Jurkat, Clone E6-1 (cell line): ENCODE data around the gene EGF.
"Not testable (repeated sequence)": the region's sequence is repeated elsewhere in the genome, so short reads cannot be mapped to it uniquely, and the experiment has no call there.

ENCODE experiments used
- DNase-seq: peaks from one replicate; pipeline ENCODE4 v3.0.0-alpha.2; 2011; ENCODE audit warnings: low read depth, low spot score
- H3K4me3 ChIP-seq: 2 replicates; pipeline ENCODE4 v1.5.1; 2011; ENCODE audit warnings: mild to moderate bottlenecking, low read length, control low read depth, moderate library complexity

EGF gene

DNA sequence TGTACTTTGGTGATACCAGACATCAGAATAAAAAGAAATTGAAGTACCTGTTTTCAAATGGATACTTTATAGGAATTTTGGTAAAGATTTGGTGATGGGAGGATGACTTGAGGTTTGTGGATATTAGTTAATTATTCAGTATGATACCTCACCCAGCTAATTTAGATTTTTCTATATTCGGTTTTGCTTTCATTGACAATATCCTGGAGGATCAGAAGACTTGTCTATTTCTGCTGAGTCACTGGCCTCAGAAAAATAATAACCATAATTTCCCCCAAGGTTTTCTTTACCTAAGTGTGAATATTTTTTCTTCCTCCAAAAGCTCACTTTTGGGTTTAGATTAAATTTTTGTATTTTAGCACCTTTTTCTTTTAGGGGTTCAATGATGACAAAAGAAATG lies 100.2 kb downstream of the EGF start:
- H3K4me3 ChIP-seq: no peak overlapping the region
- DNase-seq: no peak

DNA sequence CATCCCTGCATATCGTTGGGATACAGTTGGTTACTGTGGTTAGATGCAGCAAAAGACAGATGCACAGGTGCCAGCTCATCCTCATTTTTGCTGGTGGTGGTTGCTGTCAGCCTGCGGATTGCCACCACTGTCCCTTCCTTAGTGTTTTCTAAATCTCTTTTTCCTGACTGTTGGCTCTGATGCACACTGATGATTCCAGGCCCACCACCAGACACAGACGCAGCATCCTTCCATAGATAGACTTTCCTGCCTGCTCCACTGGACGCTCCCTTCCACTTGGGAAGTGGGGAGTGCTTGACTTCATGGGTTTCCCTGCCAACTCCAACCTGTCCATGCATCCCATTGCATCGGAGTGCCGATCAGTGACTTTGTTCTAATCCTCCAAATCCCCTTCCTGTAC lies 101.5 kb downstream of the EGF start:
- H3K4me3 ChIP-seq: no peak overlapping the region
- DNase-seq: no peak

DNA sequence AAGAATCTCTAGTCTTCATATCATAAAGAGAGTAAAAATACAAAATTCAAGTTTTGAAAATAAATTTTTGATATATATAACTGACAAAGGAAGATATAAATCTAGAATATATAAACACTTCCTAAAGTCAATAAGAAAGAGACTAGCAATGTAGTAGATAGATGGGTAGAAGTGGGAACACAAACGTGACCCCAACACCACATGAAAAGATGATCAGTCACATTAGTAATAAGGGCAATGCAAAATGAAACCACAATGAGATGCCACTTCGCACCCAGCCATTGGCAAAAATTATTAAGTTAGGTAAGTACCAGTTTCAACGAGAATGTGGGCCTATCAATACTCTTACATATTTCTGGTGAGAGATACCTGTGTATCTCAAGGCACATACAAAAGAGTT lies 106.5 kb downstream of the EGF start:
- DNase-seq: no peak
- H3K4me3 ChIP-seq: no peak overlapping the region

DNA sequence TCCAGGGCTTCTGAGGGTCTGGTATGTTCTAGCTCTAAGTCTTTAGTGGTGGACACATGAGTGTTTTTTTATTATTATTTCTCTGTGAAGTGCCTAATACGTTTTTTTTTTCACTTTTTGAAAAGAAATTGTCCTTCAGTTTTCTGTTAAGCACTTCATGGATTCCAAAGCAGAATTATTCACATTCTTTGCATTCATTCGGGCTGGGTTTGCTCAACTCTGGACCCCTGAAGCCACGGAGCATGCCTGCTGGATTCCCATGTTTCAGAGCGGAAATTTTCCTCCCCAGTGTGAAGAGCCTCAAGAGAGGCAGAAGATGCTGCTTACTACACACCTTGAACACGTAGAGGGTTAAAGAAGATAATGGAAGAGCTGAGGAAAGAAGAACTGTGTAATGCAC lies 107.5 kb downstream of the EGF start:
- H3K4me3 ChIP-seq: no peak overlapping the region
- DNase-seq: no peak

DNA sequence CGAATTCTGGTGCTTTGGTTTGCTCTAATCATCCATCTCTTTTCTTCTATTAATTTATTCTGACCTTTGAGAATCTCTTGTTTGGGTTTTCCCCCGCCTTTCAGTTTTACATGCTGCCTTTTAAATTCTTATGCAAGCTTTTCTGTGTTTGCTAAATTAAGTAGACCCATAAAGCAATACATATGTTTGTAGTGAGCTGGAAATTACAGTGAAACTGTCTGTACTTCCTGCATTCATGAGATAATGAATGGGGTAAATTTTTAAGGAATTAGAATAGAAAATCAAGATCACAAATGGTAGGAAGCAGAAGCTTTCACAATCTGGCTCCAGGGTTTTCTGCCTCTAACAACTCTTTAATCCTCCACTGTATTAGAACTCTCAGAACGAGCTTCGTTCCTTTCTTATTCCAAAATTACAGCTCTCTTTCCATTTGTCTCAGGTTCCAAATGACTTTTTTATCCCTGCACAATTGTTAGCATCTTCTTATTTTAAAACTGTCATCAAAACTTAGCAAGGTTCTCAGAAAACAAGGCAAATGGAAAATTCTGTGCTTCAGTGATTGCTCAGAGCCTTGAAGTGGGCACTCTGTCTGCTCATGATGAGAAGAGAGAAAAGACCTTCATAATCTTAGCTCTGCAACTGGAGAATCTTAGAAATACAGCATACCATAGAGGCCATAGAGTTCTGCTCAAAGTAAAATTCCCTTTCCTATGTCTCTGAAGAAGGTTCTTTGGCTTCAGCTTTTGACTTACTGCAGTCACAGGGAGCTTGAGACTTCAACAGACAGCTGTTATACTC lies 108.2 kb downstream of the EGF start:
- DNase-seq: no peak
- no peak overlapping the region for H3K4me3 ChIP-seq

DNA sequence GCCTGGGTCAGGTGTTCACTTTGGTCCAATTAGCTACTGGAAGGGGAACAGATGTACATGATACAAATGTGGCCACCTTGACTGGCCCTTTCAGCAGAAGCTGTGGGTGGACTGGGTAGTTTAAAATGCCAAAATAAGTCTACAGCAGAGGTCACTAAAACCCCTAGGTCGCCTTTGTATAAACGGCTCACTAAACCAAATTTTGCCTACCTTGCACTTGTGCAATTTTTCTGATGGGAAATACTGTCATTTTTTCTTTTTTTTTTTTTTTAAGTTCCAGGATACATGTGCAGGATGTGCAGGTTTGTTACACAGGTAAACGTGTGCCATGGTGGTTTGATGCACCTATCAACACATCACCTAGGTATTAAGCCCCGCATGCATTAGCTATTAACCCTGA lies 109.8 kb downstream of the EGF start:
- no peak for DNase-seq
- no peak overlapping the region for H3K4me3 ChIP-seq

DNA sequence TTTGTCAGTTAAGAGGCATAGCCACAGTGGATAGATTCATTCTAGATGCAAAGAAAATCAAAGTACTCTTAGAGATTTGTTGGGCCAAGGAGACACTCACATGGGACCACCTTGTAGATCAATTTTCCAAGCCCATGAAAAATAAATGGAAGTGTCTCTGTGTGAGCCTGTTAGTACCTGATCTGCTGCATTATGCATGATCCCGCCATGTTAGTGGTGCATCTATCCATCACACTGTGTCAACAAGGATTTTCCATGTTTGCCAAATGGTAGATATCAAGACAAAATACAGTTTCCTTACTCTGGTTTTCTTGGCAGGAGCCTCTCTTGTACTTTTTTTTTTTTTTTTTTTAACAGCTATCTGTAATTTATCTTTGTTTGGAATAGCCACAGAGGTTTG lies 112.4 kb downstream of the EGF start:
- DNase-seq: no peak
- no peak overlapping the region for H3K4me3 ChIP-seq

DNA sequence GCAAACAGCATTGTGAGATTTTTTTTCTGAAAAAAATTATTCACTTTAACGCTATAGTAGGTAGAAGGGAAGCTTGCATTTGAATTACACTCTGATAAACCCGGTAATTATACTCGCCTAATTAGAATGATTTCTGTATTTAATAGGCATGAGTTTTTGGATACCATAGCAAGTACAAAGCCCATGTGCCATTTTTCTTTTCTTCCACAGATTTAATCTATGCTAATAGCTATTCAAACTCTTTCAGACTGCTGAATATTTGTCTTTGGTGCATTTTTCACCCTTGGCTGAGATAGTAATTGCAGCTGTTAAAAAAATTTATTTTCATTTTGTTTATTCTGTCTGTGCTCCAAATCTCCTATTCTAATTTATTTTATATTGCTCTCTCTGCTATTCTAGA lies 113.0 kb downstream of the EGF start:
- DNase-seq: no peak
- H3K4me3 ChIP-seq: no peak overlapping the region

DNA sequence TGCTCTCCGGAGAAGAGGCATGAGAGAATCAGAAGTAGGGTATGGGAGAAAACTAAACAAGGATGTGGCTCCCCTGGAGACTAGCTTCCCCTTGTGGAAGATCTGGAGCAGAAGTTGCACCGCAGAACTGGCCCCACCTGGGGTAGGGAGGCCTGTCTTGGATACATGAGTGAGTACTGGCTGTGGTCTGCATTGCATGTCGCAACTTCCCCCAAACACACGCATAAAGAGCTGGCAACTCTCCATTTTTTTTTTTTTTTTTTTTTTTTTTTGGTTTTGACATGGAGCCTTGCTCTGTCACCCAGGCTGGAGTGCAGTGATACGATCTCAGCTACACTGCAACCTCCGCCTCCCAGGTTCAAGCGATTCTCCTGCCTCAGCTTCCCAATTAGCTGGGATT lies 119.9 kb downstream of the EGF start:
- H3K4me3 ChIP-seq: no peak overlapping the region
- peak; percentile 11 for DNase-seq

DNA sequence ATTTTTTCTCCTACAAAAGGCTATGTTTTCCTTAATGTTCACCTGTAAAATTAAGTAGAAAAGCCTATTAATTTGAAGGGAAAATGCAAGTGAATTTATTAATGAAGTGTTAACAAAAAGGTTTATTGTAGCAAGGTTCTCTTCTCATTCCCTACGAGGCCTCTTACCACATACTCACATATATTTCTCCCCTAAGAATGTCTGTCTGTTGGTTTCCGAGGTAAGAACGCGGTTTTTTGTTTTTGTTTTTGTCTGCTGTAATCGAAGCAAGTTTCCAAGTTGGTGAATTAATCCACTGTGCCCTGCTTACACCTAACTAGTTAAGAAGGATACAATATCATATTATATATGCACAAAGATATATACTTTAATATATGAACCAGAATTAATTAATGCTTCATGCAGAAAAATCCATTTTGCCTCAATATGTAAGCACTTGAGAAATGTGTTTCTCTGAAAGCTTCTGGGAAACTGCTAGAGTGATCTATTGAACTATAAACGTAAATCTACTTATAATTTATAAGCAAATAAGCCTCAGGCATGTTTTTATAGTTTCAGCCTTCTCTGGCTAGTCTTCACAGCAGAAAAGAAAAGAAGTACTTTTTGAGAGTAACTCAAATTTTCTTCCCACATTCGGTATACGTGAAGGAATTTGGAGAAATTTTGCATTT lies 120.8 kb downstream of the EGF start:
- DNase-seq: no peak
- H3K4me3 ChIP-seq: no peak overlapping the region

DNA sequence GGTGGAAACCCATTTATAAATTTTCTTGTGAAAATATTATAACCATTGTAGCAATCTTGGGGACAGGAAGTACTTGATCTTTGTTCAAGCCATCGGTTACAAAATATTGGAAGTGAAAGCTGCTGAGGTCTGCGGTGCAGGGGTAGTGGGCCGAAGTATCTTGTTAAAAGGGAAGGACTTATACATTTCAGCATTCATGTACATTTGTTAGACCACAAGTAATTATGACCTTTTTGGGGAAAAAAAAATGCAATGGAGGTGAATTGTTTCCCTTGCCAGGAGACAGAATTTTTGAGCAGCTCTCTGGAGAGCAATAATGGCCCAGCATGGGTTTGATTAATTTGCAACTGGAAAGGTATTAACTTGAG lies 121.3 kb downstream of the EGF start:
- DNase-seq: no peak
- H3K4me3 ChIP-seq: no peak overlapping the region

DNA sequence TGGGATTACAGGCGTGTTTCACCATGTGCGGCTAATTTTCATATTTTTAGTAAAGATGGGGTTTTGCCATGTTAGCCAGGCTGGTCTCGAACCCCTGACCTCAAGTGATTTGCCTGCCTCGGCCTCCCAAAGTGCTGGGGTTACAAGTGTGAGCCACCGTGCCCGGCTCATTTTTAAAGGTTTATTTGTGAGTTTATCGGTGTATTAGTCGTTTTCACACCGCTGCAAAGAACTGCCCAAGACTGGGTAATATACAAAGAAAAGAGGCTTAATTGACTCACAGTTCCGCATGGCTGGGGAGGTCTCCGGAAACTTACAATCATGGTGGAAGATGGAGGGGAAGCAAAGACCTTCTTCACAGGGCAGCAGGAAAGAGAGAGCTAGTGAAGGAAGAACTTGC lies 126.5 kb downstream of the EGF start:
- not testable (repeated sequence) for H3K4me3 ChIP-seq, DNase-seq

DNA sequence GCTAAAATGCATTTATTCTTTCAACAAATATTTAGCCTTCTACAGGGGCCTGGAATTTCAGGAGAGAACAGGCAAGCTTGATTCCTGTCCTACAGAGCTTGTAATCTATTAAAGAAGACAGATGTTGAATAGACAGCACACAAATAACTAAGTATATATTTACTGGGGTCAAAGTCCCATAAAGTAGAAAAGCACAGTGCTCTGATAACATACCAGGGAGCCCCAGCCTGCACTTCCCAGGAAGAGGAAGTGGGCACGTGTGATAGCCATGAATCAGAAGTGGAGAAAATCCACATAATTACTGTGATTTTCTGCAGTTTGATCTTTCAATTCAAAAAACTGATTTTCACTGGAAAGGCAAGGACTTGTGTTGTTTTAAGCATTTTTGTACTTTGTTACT lies 129.1 kb downstream of the EGF start:
- DNase-seq: no peak
- H3K4me3 ChIP-seq: no peak overlapping the region

DNA sequence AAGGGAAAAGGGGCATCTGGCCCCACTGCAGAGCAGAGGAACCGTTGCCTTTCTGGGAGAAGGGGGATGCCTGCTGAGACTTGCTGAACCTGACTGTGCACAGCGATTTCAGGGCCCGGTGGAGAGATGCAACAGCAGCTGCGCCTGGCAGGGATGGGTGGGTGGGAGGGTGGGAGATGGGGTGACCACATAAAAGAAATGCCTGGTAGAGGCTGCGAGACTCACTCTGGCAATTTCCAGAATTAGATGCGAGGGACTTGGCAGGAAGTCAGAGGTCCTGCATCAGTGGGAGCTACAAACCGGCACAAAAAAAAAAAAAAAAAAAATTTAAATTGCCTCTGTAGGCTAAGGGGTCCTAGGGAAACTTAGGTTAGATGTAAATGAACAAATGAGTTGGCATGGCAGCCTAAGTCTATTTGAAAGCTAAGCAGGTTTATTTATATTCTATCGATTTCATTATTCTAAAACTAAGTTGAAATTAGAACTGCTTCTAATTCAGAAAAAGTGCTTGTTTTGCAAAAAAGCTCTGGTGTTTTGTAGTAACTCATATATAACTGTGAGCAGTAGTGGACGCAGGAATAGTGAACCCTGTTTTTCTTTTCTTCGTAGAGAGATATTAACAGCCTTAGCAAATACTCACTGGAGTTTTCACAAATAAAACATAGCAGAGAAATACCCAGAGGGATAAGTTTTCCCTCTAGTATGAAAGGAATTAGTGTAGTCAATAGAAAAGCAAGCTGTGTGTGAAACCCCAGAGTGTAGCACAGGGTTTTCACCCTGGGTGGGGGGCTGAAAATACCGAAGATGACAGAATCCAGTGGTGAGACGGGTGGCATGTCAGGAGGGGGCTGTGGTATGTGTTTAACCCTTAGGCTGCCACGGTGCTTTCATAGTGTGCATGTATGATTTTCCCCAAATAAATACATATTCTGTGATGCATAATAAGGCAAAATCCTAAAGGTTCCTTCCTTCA lies 130.1 kb downstream of the EGF start:
- no peak for DNase-seq
- H3K4me3 ChIP-seq: no peak overlapping the region

DNA sequence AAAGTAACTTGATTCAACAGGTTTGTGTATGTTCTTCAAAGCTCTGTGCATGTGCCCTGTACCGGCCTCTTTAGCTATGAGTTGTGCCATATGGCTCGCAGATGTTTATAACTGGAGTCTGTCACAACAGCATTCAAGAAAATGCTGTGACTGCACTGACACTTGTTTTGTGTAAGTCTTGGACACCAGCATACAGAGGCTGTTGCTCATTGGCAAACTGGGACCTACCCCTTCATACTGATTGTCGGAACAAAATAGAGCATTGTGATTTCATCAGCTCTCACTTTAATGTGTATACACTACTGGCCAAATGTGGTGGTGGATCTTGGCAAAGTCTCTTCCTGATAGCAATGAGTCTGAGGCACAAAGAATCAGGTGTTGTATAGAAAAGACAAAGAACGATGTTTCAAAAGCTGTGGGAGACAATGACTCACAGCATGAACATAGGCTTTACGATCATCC lies 133.9 kb downstream of the EGF start:
- no peak overlapping the region for H3K4me3 ChIP-seq
- no peak for DNase-seq

DNA sequence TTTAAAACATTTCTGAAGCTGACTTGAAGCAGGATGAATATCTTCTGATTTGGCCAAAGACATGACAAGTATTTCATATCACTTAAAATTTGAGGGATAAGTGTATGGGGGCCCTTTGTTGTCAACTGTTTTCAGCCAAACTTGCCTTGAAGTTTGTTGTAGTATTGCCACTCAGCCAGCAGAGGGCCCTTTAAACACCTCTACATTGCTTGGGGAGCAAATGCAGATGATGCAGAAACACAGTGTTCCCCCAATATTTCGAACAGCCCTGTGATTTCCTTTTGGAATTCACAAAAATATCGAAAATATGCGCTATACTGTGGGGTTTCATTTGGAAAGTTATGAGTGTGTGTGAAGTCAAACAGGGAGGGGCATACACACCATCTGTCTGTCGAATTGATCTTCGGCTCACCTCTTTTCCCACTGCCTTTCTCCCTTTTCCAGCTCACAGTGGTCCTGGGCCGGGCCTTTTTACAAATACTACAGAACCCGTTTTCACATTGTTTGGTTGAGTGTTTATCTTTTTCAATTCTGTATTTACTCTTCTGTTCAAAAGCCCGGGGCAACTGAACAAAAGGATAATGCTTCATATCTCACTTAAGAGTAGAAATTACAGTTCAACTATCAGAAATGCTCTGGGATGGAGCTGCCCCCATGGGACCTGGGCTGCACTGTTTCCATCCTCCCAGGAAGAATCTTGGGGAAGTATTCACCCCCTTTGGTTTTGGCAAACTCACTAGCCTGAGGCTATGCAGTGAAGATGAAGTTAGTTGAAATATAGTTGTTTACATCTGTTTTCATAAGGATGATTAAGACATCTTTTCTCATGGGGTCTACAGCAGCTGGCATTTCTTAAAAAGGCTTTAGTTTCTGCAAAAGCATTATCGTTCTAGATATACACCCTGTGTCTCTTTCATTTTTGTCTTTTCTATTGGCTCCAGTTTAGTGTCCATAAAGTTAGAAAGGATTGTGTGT lies 137.6 kb downstream of the EGF start:
- peak; percentile 39 for DNase-seq
- H3K4me3 ChIP-seq: no peak overlapping the region

DNA sequence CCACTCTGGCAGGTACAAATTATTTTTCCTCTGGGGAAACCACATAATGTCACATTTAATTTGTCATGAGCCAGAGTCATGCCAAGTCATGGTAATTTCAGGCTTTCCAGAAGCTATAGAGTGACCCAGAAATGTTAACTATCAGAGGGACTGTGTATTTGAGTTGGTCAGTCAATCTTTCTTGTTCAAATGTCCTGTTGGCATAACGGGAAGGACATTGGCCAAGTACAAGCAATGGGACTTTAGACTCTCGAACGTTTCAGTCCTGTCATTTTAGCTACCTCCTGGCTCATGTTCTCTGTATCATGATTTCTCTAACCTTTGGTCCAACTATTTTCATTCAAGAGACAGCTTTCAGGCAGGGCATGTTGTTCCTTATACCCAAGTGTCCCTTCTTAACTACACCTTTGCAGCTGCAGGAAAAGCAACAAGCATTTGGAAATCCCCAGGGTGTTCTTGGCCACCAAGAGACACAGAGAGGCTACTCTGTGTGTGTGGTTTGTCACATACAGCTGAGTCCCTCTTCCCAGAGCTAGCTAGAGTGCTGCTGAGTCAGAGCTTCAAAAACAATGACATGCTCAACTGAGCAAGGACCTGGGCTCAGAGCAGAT lies 142.6 kb downstream of the EGF start:
- no peak for DNase-seq
- no peak overlapping the region for H3K4me3 ChIP-seq

DNA sequence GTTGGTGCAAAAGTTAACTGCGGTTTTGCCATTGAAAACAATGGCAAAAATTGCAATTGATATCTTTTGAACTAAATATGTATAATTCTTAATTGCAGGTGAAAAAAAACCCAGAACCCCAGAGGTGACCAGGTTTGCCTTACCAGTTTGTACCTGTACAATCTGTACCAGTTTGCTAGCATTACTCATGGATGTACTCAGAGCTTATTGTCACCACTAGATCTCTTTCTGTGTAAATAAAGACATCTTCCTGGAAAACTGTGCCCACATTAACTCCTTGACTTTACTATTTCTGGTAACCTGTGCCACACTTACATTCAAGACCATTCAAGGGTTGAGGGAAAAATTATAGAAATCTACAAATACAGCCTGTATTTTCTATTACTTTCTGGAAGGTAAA lies 146.0 kb downstream of the EGF start:
- H3K4me3 ChIP-seq: no peak overlapping the region
- DNase-seq: no peak
